ENCODE results near the gene PDZD7.
"Not testable (repeated sequence)": the region's sequence is repeated elsewhere in the genome, so short reads cannot be mapped to it uniquely, and the experiment has no call there.

Gene PDZD7

GRCh38 chr10:100980311-100980710 is 50.6 kb downstream of the PDZD7 start:
- H3K4me1 ChIP-seq = no peaks in the 10 kb centered on the region
- no peak for DNase-seq (ENCODE audit: low spot score in 2 of 2)
- no peak overlapping the region for H3K4me3 ChIP-seq
- in situ Hi-C loops (cut with MboI; ENCODE audit: low sequenced_read_pairs) = no loop called here
- H3K27me3 ChIP-seq (ENCODE audit: low read depth) = no peaks in the 10 kb centered on the region
- H3K36me3 ChIP-seq (replicated peaks) = peaks cover 16% of the 10 kb centered on the region
- H3K9me3 ChIP-seq = no peaks in the 10 kb centered on the region

GRCh38 chr10:100979791-100980272 is 51.1 kb downstream of the PDZD7 start:
- DNase-seq (ENCODE audit: low spot score in 2 of 2) = no peak
- Histone ChIP-seq H3K9me3 (no peaks in the 10 kb centered on the region), H3K4me3 (no peak overlapping the region), H3K27me3 (ENCODE audit: low read depth) (no peaks in the 10 kb centered on the region), H3K36me3 (replicated peaks) (peaks cover 15% of the 10 kb centered on the region), H3K4me1 (no peaks in the 10 kb centered on the region)
- in situ Hi-C loops (cut with MboI; ENCODE audit: low sequenced_read_pairs) = no loop called here

- Histone ChIP-seq H3K4me1 (no peaks in the 10 kb centered on the region), H3K36me3 (replicated peaks) (peaks cover 13% of the 10 kb centered on the region), H3K4me3 (no peak overlapping the region), H3K27me3 (ENCODE audit: low read depth) (no peaks in the 10 kb centered on the region), H3K9me3 (no peaks in the 10 kb centered on the region)
- no peak for DNase-seq (ENCODE audit: low spot score in 2 of 2)
- in situ Hi-C loops (cut with MboI; ENCODE audit: low sequenced_read_pairs) = no loop called here
Measured at GRCh38 chr10:100978901-100979195, 52.1 kb downstream of the PDZD7 start.

GRCh38 chr10:100978121-100978900 is 52.6 kb downstream of the PDZD7 start:
- no peak for DNase-seq (ENCODE audit: low spot score in 2 of 2)
- H3K9me3 ChIP-seq = no peaks in the 10 kb centered on the region
- H3K36me3 ChIP-seq (replicated peaks) = peaks cover 13% of the 10 kb centered on the region
- no peaks in the 10 kb centered on the region for H3K27me3 ChIP-seq (ENCODE audit: low read depth)
- in situ Hi-C loops (cut with MboI; ENCODE audit: low sequenced_read_pairs) = no loop called here
- no peaks in the 10 kb centered on the region for H3K4me1 ChIP-seq
- no peak overlapping the region for H3K4me3 ChIP-seq

GRCh38 chr10:100977436-100977835 is 53.5 kb downstream of the PDZD7 start:
- H3K4me3 ChIP-seq = no peak overlapping the region
- no peaks in the 10 kb centered on the region for H3K4me1 ChIP-seq
- H3K9me3 ChIP-seq = no peaks in the 10 kb centered on the region
- peaks cover 13% of the 10 kb centered on the region for H3K36me3 ChIP-seq (replicated peaks)
- H3K27me3 ChIP-seq (ENCODE audit: low read depth) = no peaks in the 10 kb centered on the region
- in situ Hi-C loops (cut with MboI; ENCODE audit: low sequenced_read_pairs) = no loop called here
- DNase-seq (ENCODE audit: low spot score in 2 of 2) = no peak

- H3K36me3 ChIP-seq (replicated peaks) = peaks cover 13% of the 10 kb centered on the region
- H3K4me3 ChIP-seq = no peak overlapping the region
- H3K4me1 ChIP-seq = no peaks in the 10 kb centered on the region
- in situ Hi-C loops (cut with MboI; ENCODE audit: low sequenced_read_pairs) = no loop called here
- no peak for DNase-seq (ENCODE audit: low spot score in 2 of 2)
- no peaks in the 10 kb centered on the region for H3K27me3 ChIP-seq (ENCODE audit: low read depth)
- H3K9me3 ChIP-seq = no peaks in the 10 kb centered on the region
Measured at GRCh38 chr10:100976906-100977305, 54.0 kb downstream of the PDZD7 start.

GRCh38 chr10:100975397-100975796 is 55.5 kb downstream of the PDZD7 start:
- H3K36me3 ChIP-seq (replicated peaks); DNase-seq (ENCODE audit: low spot score in 2 of 2); H3K9me3 ChIP-seq; H3K4me3 ChIP-seq; H3K27me3 ChIP-seq (ENCODE audit: low read depth); in situ Hi-C loops (cut with MboI; ENCODE audit: low sequenced_read_pairs); H3K4me1 ChIP-seq: not testable (repeated sequence)

- in situ Hi-C loops (cut with MboI; ENCODE audit: low sequenced_read_pairs) = no loop called here
- 0 out of 2 replicates have a peak, but pooled peaks cover 4% of the 10 kb centered on the region for H3K4me1 ChIP-seq
- H3K4me3 ChIP-seq = no peak overlapping the region
- H3K27me3 ChIP-seq (ENCODE audit: low read depth) = no peaks in the 10 kb centered on the region
- DNase-seq (ENCODE audit: low spot score in 2 of 2) = no peak
- H3K9me3 ChIP-seq = no peaks in the 10 kb centered on the region
- no peaks in the 10 kb centered on the region for H3K36me3 ChIP-seq (replicated peaks)
Measured at GRCh38 chr10:100972904-100973535, 57.9 kb downstream of the PDZD7 start.

GRCh38 chr10:100972115-100972903 is 58.6 kb downstream of the PDZD7 start:
- H3K4me1 ChIP-seq = 0 out of 2 replicates have a peak, but pooled peaks cover 4% of the 10 kb centered on the region
- in situ Hi-C loops (cut with MboI; ENCODE audit: low sequenced_read_pairs) = no loop called here
- H3K36me3 ChIP-seq (replicated peaks) = no peaks in the 10 kb centered on the region
- no peaks in the 10 kb centered on the region for H3K27me3 ChIP-seq (ENCODE audit: low read depth)
- H3K4me3 ChIP-seq = no peak overlapping the region
- DNase-seq (ENCODE audit: low spot score in 2 of 2) = no peak
- no peaks in the 10 kb centered on the region for H3K9me3 ChIP-seq

GRCh38 chr10:100970914-100971811 is 59.8 kb downstream of the PDZD7 start:
- Histone ChIP-seq H3K27me3 (ENCODE audit: low read depth) (no peaks in the 10 kb centered on the region), H3K36me3 (replicated peaks) (no peaks in the 10 kb centered on the region), H3K4me1 (0 out of 2 replicates have a peak, but pooled peaks cover 4% of the 10 kb centered on the region), H3K4me3 (no peak overlapping the region), H3K9me3 (no peaks in the 10 kb centered on the region)
- in situ Hi-C loops (cut with MboI; ENCODE audit: low sequenced_read_pairs) = no loop called here
- no peak for DNase-seq (ENCODE audit: low spot score in 2 of 2)

GRCh38 chr10:100970076-100970913 is 60.6 kb downstream of the PDZD7 start:
- Histone ChIP-seq H3K4me3 (peak overlapping the region; percentile 55), H3K9me3 (no peaks in the 10 kb centered on the region), H3K36me3 (replicated peaks) (no peaks in the 10 kb centered on the region; the same call in 1 of the 2 replicates), H3K27me3 (ENCODE audit: low read depth) (no peaks in the 10 kb centered on the region), H3K4me1 (0 out of 2 replicates have a peak, but pooled peaks cover 4% of the 10 kb centered on the region)
- in situ Hi-C loops (cut with MboI; ENCODE audit: low sequenced_read_pairs) = no loop called here
- peak in 1 of 2 experiments; percentile 48 for DNase-seq (ENCODE audit: low spot score in 2 of 2)

- Histone ChIP-seq H3K27me3 (ENCODE audit: low read depth) (no peaks in the 10 kb centered on the region), H3K36me3 (replicated peaks) (no peaks in the 10 kb centered on the region; the same call in 1 of the 2 replicates), H3K4me3 (peak within 1 kb of the TSS; percentile 55), H3K4me1 (0 out of 2 replicates have a peak, but pooled peaks cover 4% of the 10 kb centered on the region), H3K9me3 (no peaks in the 10 kb centered on the region)
- peak; percentile 15 to 79 for DNase-seq (ENCODE audit: low spot score in 2 of 2)
- in situ Hi-C loops (cut with MboI; ENCODE audit: low sequenced_read_pairs) = no loop called here
Measured at GRCh38 chr10:100969187-100970075, 61.5 kb downstream of the PDZD7 start, which contains the start of gene SEMA4G. Gene SEMA4G, plus strand, starts transcription at chr10:100969504. Its CDS starts 3,409 bp downstream, at chr10:100972913.

Measured in HAP-1 (cell line).